ENCODE measurements around the gene EMILIN1.

- TF ChIP-seq POLR2A (IDR thresholded peaks at IDR 0.05; ENCODE audit: low read depth, low read length) = no peak
- no peak for TF ChIP-seq POLR2AphosphoS5 (IDR thresholded peaks at IDR 0.05; ENCODE audit: low read depth, low read length)
- no peak for TF ChIP-seq SPI1 (IDR thresholded peaks at IDR 0.05; ENCODE audit: low read depth, low read length)
Observed at GRCh38 chr2:27029051-27029450, 49.4 kb upstream of the EMILIN1 start.

Measured in GM12891 (cell line).